Measurements from ENCODE around the gene IL1RAPL1.

Gene IL1RAPL1

DNA sequence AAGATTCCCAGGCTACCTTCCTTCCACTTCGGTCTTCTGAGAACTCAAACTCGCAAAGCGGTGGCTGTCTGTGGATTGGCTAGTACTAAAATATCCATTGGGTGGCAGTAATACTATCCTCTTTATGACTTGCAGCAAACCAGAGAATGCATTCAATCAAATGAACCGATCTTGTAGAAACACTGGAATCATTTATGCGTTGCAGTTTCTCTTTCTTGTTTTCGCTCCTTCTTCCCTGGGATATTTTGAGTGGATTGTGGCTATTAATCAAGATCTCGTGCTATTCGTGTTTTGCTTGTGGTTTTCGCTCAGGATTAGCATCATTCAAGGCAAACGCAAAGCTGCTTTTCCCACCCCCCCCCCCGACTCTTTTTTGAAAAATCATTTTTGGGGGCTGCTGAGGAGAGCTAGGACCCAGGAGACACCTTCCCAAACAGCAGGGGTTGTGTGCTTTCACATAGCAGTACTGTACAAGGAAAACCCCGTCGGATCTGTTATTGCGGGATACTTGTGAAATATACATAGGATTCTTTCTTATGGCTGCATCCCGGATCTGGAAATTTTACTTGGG, at the start of gene IL1RAPL1:
TSS of gene IL1RAPL1 (plus strand) at position 466 of the 571 bp plus-strand sequence.
- no peak for DNase-seq

DNA sequence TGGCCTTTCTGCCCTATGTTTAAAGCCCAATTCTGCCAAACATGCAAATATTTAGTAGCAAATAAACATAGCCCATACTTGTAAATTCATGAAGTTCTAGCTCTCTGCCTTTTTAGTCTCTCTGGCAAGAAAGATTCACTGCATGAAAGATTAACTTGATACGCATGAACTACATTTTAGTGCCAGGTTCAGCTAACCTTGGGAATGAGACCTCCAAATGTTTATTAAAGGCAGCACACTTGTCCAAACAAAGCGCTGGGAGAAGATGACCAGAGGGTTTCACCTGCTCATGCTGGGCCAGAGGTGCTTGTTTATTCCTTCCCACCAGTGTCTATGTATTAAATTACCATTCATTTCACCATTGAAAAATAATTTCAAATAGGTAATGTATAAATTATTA, 44.5 kb upstream of the IL1RAPL1 start:
- DNase-seq: no peak

DNA sequence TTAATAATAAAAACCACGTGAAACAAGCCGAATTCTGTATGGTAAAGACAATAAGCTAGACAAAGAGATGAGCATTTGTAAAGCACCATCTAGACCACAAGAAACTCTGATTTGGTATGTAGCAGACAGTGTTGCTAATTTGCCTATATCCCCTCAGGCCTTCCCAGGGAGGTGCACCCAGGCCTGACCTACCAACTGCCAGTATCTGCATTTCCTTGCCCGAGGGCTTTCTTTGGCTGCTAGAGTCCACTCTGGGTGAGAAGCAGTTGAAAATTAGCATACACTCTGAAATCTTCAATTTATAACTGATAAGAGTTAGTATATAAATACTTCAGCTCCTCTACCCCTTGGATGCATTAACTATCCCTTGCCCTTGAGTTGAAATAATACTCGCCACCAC, 37.4 kb upstream of the IL1RAPL1 start:
- no peak for DNase-seq

DNA sequence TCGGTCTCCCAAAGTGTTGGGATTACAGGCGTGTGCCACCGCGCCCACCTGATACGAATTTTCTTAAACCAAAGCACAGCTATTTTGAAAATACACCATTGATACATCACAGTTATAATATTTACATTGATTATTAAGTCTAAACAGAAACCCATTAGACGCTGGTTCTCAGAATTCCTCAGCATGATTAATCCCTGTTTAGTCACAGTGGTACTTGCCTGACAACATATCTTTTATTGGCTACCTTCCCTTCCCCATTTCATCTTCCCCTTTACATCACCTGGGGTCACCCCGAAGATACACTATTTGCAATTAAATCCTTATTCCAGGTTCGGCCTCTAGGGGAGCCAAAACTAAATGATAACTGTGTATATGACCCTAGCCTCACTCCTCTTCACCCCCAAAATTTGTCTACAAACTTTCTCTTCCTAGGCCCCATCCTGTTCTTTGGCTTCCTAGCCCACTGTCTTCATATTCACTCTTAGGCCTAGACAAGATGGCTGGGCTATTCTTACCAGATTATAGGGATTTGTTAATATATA, 36.8 kb upstream of the IL1RAPL1 start:
- no peak for DNase-seq

DNA sequence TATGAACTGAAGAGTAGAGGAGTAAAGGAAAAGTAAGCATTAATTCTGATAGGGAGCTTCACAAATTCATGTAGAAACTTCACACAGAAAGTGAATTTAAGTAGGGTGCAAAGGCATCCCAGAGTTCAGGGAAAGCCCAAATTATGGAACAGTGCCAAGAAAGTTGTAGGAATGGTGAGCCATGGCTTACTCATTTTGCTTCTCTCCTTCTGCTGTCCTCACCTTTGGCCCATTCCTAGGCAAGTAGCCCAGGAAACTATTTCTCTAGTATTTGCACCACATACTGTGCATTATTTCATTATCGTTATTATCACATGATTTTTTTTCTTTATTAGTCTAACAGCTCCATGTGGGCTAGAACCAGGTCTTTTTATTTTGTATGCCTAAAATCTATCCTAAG, 34.9 kb upstream of the IL1RAPL1 start:
- no peak for DNase-seq

DNA sequence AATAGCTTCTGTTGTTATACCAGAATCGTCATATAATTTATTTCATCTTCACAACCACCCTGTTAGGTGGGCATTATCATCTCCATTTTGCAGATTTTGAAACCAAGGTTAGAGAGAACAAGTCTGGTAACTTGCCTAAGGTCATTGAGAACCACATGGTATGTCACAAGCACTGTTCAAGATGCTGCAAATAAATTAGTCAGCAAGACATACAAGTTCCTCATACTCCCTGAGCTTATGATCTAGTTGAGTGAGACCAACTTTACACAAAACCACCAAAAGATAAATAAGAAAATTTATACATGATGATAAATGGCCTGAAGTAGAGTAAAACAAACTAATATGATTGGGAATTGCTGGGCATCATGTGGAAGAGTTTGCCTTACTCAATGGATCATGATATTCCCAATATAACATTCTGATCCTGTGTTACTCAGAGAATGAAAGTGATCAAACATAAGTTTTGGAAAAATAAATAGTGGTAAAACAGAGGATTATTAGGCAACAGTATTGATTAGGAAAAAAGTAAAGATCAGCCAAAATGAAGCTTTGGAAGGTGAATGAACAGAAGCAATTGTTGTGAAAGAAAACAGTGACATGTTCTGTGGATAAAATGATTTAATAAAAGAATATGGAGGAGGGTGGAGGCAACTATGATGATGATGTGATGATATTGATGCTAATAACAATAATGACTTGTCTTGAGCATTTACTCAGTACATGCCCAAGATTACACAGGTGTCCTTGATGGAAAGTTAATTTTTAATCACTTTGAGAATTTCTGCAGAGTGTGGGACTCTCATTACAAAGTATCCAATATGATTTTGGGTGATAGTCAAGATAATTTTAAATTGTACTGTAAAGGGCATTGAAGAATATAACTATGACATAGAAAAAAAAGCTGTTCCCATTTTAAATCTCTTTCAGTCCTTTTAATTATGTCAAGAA, 34.1 kb upstream of the IL1RAPL1 start:
- DNase-seq: no peak

DNA sequence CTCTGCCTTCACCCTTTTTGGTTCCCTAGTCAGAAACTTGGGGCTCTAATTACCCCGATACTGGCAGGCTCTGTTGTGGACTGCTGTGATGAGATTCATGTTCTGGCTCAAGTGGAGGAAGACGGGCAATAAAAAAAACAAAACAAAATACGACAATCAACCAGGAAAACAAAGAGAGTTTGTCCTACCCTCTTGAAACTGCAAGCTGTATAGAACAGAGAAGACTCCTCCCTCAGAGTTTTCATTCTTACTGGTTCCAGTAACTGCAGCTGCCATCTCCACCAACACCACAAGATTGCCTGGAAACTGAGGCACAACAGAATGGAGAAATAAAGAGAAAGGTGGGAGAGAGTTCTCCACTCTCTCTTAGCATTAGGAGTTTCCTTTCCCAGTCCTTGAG, 11.1 kb upstream of the IL1RAPL1 start:
- no peak for DNase-seq

DNA sequence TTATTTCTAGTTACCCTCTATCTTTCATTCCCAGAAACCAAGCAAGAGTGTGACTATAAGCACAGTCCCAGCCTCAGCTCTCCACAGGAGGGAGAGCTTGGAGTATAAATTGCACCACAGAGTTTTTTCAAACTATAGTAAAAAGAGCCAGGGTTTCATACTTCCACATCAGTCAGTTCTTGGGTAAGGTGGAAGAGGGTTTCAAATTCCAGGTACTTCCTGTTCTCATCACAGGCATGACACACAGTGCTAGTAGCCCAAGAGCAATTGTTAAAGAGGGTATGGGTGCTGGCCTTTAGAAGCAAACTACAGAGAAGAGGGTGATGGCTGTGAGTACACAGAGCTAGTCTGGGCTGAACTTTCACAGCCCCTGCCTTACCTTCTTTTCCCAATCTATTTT, 5.7 kb upstream of the IL1RAPL1 start:
- DNase-seq: no peak

DNA sequence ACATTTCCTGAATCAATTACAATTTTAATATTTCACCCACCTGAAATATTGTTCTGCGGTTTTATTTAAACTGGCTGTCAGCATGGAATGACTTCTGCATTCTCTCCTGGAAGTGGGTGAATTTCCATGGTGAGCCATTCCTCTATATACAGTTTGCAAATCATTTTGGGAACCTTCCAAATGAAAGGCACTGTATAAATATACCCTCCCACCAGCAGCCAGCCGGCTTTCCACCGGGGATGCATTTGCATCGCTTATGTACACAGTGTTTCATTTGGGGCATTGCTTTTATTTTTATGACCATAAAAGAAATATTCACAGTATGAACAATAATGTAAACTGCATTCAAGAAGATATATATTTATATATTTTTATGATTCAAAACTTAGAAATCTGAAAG, 4.7 kb upstream of the IL1RAPL1 start:
- DNase-seq: no peak

DNA sequence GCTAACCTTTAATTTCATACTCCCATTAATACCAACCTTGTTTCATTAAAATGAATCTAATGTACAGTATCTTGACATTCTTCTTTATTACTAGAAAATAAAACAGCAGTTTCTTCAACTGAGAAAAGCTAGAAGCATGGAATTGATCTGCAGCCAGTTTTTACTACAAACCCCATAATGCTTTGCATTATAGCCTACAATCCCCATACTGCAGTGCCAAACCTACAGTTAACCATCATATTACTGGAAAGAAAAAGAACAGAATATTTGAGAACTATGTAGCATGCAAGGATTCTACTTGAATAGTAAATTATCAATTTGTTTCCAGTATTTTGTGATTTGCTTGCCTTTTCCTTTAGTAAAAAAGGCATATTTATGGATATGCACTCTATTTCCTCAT, 3.2 kb upstream of the IL1RAPL1 start:
- DNase-seq: no peak

DNA sequence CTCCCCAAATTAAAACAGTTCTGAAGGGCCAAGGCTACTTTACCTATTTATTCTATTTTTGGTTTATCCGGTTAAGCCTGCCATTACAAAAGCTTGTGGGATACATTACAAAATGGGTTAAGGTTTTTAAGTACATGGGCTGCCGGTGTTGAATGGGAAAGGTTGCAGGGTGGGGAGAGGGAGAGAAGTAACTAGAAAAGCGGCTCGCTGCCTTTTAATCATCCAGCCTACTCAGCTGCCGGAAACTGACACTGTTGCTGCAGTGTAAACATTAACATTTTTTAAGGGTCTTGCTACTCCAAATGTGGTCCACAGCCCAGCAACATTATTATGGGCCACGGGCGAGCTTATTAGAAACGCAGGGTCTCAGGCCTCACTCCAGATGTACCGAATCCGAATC, 1.5 kb upstream of the IL1RAPL1 start:
- no peak for DNase-seq

DNA sequence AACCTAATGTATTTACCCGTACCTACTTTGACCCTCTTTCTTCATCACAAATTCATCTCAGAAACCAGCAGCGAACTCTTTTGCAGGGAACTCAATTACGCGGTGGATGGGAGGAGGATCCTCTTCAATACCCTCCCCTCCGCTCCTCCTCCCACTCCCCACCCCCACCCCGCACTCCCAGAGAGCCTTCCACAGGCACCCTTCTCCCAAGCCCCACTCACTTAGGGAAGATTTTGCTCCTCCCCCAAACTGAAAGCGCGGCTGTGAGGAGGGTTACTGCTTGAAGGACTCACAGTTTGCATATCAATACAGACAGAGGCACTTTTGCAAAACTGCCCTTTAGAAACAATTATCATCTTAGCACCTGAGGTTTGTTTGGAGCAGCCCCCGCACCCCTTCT, 960 bp upstream of the IL1RAPL1 start:
- no peak for DNase-seq

DNA sequence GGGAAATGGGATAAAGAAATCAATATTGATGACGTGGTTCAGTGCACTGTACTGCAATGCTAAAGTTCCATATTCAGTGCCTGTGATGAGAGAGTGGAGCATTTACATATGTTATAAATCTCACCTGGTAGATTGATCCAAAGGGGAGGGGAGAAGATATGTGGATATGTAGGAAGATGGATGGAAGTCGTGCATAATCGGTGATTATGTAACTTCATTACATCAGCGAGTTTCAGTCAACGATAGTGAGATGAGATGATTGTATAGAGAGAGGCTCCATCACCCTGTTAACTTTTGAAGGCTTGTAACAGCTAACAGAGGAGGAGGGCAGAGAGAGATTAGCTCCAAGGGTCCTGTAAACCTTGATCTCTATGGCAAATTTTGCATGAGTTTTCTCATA, 1.8 kb downstream of the IL1RAPL1 start:
- no peak for DNase-seq

DNA sequence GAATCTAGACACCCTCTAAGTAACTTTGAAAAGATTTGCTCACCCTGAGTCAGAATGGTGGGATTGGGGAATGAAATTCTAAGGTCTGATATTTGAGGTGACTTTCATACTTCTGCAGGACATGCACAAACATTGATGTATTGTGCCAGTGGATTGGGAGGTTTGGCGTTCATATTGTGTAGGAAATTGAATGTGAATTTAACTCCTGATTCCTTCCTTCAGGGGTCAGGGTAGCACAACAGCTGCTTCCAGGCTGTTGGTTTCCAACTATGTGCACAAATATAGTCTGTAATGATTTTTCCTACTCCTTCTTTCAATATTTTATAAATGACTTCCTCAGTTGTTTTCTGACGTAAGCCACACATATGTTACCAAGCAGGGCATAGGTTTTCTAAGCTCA, 3.1 kb downstream of the IL1RAPL1 start:
- no peak for DNase-seq

DNA sequence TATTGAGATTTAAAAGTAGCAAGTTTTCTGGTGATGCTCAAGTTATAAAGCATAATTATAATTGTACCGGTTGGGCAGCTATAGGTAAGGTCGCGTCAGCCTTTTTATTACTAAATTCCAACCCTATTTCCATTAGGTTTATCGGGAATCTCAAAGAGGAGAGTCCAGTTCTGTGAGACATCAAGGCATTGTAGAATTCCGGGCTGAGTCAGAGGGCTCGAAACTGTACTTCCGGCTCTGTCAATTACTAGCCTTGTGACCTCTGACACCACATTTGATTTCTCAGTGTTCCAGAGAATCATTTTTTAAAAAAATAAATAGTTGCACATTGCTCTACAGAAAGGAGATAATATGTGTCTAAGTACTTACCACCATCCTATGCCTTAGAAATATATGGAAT, 4.3 kb downstream of the IL1RAPL1 start:
- DNase-seq: no peak

DNA sequence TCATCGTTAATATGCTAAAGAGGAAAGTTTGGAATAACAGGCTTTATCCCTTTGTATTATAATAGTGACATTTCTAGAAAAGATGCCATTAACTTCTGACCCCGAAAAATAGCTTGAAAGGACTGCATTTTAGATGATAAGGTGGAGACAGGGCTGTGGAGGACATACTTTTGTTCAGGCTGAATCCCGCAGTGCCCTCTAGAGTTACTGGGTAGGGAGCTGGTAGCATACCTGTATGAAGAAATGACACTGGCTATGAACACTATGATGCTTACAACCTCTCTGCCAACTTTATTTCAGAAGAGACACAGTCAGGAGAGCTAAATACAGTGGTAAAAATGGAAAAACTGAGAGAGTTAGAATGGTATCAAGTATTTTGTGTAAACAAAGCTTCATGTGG, 8.1 kb downstream of the IL1RAPL1 start:
- no peak for DNase-seq

DNA sequence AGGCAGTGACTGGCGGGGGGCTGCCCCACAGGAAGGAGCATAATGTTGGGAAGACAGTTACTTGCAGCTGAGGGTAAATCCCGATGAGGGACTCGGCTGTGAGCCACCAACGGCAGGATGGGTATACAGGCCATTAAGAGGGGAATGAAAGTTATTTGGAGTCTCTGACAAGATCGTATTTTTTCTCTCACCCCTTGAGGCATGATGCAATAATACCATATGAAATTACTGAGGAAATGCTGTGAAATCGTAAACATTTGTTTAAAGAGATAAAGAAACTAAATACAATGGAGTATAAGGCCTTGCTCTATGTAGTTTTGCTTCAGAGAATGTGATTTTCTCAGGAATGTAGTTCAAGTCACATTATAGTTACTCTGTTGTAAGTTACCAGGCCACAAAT, 12.7 kb downstream of the IL1RAPL1 start:
- DNase-seq: no peak

DNA sequence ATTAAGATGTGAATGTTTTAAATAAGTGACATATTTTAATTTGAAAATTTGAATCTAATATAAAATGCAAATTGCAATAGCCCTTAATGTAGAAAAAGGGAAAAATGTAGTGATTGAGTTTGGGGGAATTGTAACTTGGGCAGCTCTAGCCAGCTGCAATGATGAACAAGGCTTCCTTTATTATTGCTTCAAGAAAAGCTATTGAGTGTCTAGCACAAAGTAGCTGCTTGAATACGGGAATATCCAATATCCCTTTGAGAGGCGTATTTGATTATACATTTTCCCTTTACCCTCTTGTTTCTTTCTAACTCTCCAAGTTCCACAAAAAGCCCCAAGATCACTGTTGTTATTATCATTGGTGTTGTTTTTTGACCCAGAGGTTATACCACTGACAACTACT, 21.8 kb downstream of the IL1RAPL1 start:
- no peak for DNase-seq

DNA sequence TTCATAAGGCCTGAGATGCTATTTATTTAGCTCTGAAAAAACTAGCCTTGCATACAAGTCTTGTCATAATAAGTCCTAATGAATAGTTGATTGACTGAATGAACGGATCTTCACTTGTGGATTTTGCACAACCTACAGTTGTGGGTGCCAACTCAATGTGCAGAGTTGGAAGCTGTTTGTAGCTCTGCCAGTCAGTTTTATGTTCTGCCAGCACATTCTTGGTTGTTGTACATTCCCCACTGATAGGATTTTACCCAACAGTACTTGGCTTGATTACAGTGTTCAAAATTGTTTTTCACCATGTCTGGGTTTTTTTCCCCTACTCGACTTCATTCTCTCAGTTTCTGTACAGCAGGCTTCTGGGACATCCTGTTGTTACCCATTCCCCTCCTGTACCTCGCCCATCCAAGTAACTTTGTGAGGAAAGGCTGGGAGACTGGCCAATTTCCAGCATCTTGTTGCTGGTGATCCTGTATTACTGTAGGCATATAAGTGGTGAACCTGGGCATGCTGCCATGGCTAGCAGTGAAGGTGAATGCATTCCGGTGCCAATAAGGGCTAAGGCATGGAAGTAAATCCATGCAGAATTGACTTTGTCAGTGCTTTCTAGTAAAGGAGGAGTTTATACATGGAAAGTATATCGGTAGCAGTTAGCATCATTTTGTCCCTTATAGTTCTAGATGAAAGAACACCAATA, 22.8 kb downstream of the IL1RAPL1 start:
- no peak for DNase-seq

DNA sequence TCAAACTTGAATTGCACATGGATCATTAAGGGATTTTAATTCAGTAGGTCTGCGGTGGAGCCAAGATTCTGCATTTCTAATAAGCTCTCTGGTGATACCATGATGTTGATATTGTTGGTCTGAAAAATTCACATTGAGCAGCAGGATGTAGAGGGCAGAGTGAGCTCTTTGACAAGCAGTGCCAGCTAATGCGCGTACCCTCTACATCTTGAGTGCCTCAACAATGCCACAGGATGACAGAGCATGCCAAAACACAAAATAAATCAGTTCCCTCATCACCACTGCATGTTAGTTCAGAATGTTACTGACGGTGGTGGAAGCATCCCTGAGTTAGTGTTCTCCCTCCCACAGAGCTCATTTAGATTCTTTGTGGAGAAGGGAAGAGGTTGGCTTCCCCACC, 23.5 kb downstream of the IL1RAPL1 start:
- DNase-seq: no peak

DNA sequence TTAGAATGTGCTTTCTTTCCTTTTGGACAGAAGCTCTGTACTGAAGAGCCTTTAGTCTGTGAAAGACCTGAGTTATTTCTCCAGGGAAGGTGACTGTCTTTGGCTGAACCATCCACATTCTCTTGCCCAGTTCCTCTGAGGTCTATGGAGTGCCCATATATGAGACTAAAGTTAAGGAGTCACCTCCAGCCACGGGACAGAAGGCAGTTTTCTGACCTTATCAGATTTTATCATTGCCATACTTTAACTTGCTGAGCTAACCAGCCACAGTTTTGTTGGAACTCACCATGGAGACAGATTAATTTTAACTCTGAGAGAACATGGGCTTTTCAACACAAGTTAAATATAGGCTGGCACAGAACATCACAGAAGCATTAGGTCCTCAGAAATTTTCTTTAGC, 26.3 kb downstream of the IL1RAPL1 start:
- DNase-seq: no peak

DNA sequence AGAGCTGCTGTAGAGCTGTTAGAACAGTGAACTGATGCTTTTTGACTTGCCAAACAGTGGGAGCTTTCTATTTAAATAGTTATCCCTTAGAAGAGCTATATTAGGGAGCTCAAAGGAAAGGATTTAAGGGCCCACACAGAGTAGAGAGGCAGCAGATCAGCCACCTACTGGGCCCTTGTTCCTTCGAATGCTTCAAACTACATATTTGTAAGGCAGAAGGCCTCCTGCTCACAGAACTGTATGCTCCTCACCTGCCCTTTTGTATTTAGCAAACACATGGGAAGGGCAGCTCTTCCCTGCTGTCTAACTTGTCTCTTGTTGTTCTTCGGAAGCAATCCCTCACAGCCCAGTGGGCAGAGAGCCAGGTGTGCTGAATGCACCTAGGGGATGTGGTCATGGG, 38.0 kb downstream of the IL1RAPL1 start:
- no peak for DNase-seq

DNA sequence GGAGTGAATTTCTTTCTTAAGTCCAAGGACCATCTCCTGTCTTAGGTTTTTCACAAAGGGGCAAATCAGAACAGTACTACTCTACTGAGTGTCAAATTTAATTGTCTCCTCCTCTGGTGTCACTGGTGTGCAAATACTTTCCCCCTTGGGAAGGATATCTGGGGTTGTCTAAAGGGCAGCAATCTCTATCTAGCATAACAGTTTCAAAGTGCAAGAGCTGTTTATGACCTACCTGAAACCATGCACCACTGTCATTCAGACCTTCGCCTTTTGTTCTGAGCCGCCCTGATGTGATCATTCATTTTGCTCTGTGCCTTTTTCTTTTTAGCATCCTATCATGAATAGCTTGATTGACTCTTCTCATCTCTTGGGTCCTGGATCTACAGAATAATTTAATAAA, 39.3 kb downstream of the IL1RAPL1 start:
- DNase-seq: no peak

DNA sequence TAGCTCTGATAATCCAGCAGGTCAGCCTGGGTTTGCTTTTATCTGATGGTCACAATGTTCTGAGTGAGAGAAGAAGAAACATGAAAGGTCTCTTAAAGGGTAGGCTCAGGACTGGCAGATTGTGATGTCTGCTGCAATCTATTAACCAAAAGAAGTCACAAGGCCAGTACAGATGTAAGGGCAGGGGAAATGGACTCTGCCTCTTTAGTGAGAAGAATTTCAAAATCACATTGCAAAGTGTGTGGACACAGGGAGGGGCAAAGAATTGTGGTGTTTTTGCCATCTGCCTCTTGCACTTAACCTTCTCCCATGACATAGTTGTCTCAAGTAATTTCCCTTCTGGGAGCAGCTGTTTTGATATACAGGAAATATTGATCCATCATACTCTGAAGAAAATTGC, 40.9 kb downstream of the IL1RAPL1 start:
- DNase-seq: no peak
